Astrocyte (in vitro differentiated cells and primary cell): Measurements from ENCODE around the gene NBEA.

Experiments
- EZH2 ChIP-seq: IDR thresholded peaks from 2 replicates; pipeline ENCODE4 v1.6.1; 2012; ENCODE audit warnings: mild to moderate bottlenecking, low read length, inconsistent platforms; ENCODE audit not compliant: insufficient read depth
- TF ChIP-seq, protein P1 (sequence below): IDR thresholded peaks from 2 replicates; pipeline ENCODE4 v1.5.1; 2011; ENCODE audit warnings: low read depth, mild to moderate bottlenecking, inconsistent platforms, low read length, moderate library complexity; ENCODE audit not compliant: insufficient read depth

DNA sequence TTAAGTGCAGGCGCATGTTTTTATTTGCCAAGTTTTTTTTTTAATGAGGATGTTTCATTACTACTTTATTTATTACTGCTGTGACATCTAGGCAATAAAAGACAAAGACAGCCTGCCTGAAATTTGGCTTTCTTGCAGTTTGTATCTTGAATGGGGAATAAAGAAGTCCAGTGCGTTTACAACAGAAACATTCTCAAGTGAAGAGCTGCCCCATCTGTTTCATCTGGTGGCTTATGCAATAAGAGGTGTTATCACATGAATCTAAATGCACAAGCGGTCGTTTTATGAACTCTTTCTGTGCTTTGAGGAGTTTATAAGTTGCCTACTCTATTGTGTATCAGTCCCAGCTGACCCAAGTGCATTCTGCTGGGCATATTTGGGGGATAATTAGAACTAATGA is 547.0 kb downstream of the NBEA start:
- TF ChIP-seq, protein P1, sequence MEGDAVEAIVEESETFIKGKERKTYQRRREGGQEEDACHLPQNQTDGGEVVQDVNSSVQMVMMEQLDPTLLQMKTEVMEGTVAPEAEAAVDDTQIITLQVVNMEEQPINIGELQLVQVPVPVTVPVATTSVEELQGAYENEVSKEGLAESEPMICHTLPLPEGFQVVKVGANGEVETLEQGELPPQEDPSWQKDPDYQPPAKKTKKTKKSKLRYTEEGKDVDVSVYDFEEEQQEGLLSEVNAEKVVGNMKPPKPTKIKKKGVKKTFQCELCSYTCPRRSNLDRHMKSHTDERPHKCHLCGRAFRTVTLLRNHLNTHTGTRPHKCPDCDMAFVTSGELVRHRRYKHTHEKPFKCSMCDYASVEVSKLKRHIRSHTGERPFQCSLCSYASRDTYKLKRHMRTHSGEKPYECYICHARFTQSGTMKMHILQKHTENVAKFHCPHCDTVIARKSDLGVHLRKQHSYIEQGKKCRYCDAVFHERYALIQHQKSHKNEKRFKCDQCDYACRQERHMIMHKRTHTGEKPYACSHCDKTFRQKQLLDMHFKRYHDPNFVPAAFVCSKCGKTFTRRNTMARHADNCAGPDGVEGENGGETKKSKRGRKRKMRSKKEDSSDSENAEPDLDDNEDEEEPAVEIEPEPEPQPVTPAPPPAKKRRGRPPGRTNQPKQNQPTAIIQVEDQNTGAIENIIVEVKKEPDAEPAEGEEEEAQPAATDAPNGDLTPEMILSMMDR, result no peak
- no peak for TF ChIP-seq EZH2
